ENCODE results near the gene ICE1. TPM values are rescaled to one million over a fixed set of nuclear protein-coding genes. Genes with fewer than 3 reads are reported as not detected.
"Not testable (repeated sequence)": the region's sequence is repeated elsewhere in the genome, so short reads cannot be mapped to it uniquely, and the experiment has no call there.

Gene ICE1
- total RNA-seq, 2 donors from 2014 or later, result 19.2 to 20.1 TPM

- Histone ChIP-seq H3K9me3 (no peaks in the 10 kb centered on the region), H3K9ac (ENCODE audit: low read depth in 2 of 2, low read length in 2 of 2) (no peak overlapping the region)
- intact Hi-C loops (cut with DNase I), result no loop called here
Measured at GRCh38 chr5:5405441-5405840, 17.0 kb upstream of the ICE1 start.

GRCh38 chr5:5407924-5408323 is 14.6 kb upstream of the ICE1 start:
- no peak for DNase-seq
- Histone ChIP-seq H3K4me1 (no peaks in the 10 kb centered on the region), H3K9me3 (no peaks in the 10 kb centered on the region), H3K9ac (ENCODE audit: low read depth in 2 of 2, low read length in 2 of 2) (no peak overlapping the region), H3K27ac (no peak overlapping the region), H3K27me3 (no peaks in the 10 kb centered on the region), H3K36me3 (no peaks in the 10 kb centered on the region), H3K4me3 (no peak overlapping the region)
- TF ChIP-seq CTCF (IDR thresholded peaks at IDR 0.05), result no peak
- intact Hi-C loops (cut with DNase I), result no loop called here

More at GRCh38 chr5:5405441-5405840, 17.0 kb upstream of the ICE1 start:
- H3K27ac ChIP-seq, result no peak overlapping the region
- H3K4me3 ChIP-seq, result no peak overlapping the region
- no peak for DNase-seq
- no peaks in the 10 kb centered on the region for H3K27me3 ChIP-seq
- H3K36me3 ChIP-seq, result no peaks in the 10 kb centered on the region
- no peak for TF ChIP-seq CTCF (IDR thresholded peaks at IDR 0.05)
- no peaks in the 10 kb centered on the region for H3K4me1 ChIP-seq

- H3K4me1 ChIP-seq, result no peaks in the 10 kb centered on the region
- TF ChIP-seq CTCF (IDR thresholded peaks at IDR 0.05), result no peak
- H3K9me3 ChIP-seq, result no peaks in the 10 kb centered on the region
- no peak overlapping the region for H3K9ac ChIP-seq (ENCODE audit: low read depth in 2 of 2, low read length in 2 of 2)
- no peaks in the 10 kb centered on the region for H3K27me3 ChIP-seq
- intact Hi-C loops (cut with DNase I), result no loop called here
- DNase-seq, result no peak
- H3K27ac ChIP-seq, result no peak overlapping the region
- H3K4me3 ChIP-seq, result no peak overlapping the region
- H3K36me3 ChIP-seq, result no peaks in the 10 kb centered on the region
Measured at GRCh38 chr5:5409151-5409810, 13.2 kb upstream of the ICE1 start.

GRCh38 chr5:5413856-5414255 is 8.6 kb upstream of the ICE1 start:
- H3K4me1 ChIP-seq; H3K27me3 ChIP-seq; H3K4me3 ChIP-seq; H3K9ac ChIP-seq (ENCODE audit: low read depth in 2 of 2, low read length in 2 of 2); H3K36me3 ChIP-seq; DNase-seq; intact Hi-C loops (cut with DNase I); H3K9me3 ChIP-seq; H3K27ac ChIP-seq: not testable (repeated sequence)

- Histone ChIP-seq H3K27me3 (no peaks in the 10 kb centered on the region), H3K4me1 (no peaks in the 10 kb centered on the region), H3K36me3 (no peaks in the 10 kb centered on the region), H3K9ac (ENCODE audit: low read depth in 2 of 2, low read length in 2 of 2) (no peak overlapping the region), H3K9me3 (no peaks in the 10 kb centered on the region), H3K27ac (no peak overlapping the region), H3K4me3 (no peak overlapping the region)
- intact Hi-C loops (cut with DNase I), result loop anchor here (5.0 kb wide), 1 partner anchor 533 kb away; no protein-coding TSS in a partner anchor
- DNase-seq, result no peak
- TF ChIP-seq CTCF (IDR thresholded peaks at IDR 0.05), result no peak
Measured at GRCh38 chr5:5414999-5415398, 7.5 kb upstream of the ICE1 start.

GRCh38 chr5:5416733-5417132 is 5.7 kb upstream of the ICE1 start:
- no peak overlapping the region for H3K27ac ChIP-seq
- H3K9me3 ChIP-seq, result no peaks in the 10 kb centered on the region
- no peaks in the 10 kb centered on the region for H3K36me3 ChIP-seq
- H3K4me1 ChIP-seq, result no peaks in the 10 kb centered on the region
- H3K4me3 ChIP-seq, result no peak overlapping the region
- intact Hi-C loops (cut with DNase I), result loop anchor here (5.0 kb wide), 1 partner anchor 534 kb away; no protein-coding TSS in a partner anchor
- no peak overlapping the region for H3K9ac ChIP-seq (ENCODE audit: low read depth in 2 of 2, low read length in 2 of 2)
- H3K27me3 ChIP-seq, result no peaks in the 10 kb centered on the region
- TF ChIP-seq CTCF (IDR thresholded peaks at IDR 0.05), result no peak
- no peak for DNase-seq
